ENCODE measurements around the gene TERF2IP.

The TERF2IP gene

GRCh38 chr16:75701361-75701760 is 53.8 kb downstream of the TERF2IP start, which contains the start of gene DUXB:
Gene DUXB, minus strand, starts transcription at chr16:75701461. Its CDS starts 43 bp downstream, at chr16:75701418.
- DNase-seq (ENCODE audit: insufficient read length, low spot score), result no peak
- no peak for TF ChIP-seq POLR2A (IDR thresholded peaks at IDR 0.05; ENCODE audit: low read depth, low read length)
- TF ChIP-seq POU2F2 (IDR thresholded peaks at IDR 0.05; ENCODE audit: low read depth, low read length), result no peak
- no peak for TF ChIP-seq TAF1 (IDR thresholded peaks at IDR 0.05; ENCODE audit: low read depth, low read length)
- no peak for TF ChIP-seq PAX5 (IDR thresholded peaks at IDR 0.05; ENCODE audit: insufficient read depth, low read length, severe bottlenecking)
- TF ChIP-seq SPI1 (IDR thresholded peaks at IDR 0.05; ENCODE audit: low read depth, low read length), result no peak
- TF ChIP-seq POLR2AphosphoS5 (IDR thresholded peaks at IDR 0.05; ENCODE audit: low read depth, low read length), result no peak
- no peak for FAIRE-seq

GRCh38 chr16:75702242-75702641 is 54.7 kb downstream of the TERF2IP start:
- DNase-seq (ENCODE audit: insufficient read length, low spot score) (no peak), FAIRE-seq (no peak)
- TF ChIP-seq SPI1 (IDR thresholded peaks at IDR 0.05; ENCODE audit: low read depth, low read length) (no peak), PAX5 (IDR thresholded peaks at IDR 0.05; ENCODE audit: insufficient read depth, low read length, severe bottlenecking) (no peak), POU2F2 (IDR thresholded peaks at IDR 0.05; ENCODE audit: low read depth, low read length) (no peak), TAF1 (IDR thresholded peaks at IDR 0.05; ENCODE audit: low read depth, low read length) (no peak), POLR2A (IDR thresholded peaks at IDR 0.05; ENCODE audit: low read depth, low read length) (no peak), POLR2AphosphoS5 (IDR thresholded peaks at IDR 0.05; ENCODE audit: low read depth, low read length) (no peak)

- no peak for FAIRE-seq
- no peak for DNase-seq (ENCODE audit: insufficient read length, low spot score)
- no peak for TF ChIP-seq POLR2A (IDR thresholded peaks at IDR 0.05; ENCODE audit: low read depth, low read length)
These were observed 55.7 kb downstream of the TERF2IP start for GRCh38 chr16:75703306-75703705.

Data from GM12891 (cell line).